ENCODE measurements around the gene PAIP2. TPM values are rescaled to one million over a fixed set of nuclear protein-coding genes. Genes with fewer than 3 reads are reported as not detected.
"Not testable (repeated sequence)": the region's sequence is repeated elsewhere in the genome, so short reads cannot be mapped to it uniquely, and the experiment has no call there.

PAIP2 gene
- total RNA-seq, 1 donor from 2014 or later: 56.1 TPM

DNA sequence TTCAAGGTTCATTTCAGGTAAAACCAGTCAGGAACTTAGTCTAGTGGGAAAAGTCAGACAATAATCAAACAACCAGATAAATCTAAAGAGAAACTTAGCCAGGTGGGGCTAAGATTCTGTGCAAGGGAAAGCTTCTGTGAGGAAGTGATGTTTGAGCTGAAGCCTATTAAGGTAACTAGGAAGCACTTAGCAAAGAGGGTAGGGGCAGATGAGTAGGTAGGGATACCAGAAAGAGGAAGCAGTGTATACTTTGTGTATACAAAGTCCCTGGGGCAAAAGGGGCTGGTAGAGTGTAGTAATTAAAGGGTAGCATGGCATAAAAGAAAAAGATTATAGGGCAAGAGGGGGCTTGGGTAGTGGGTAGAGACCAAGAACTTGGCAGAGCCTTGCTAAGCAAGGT is 65.9 kb downstream of the PAIP2 start:
- no peak for DNase-seq (ENCODE audit: extremely low read depth, low read depth, low spot score)

DNA sequence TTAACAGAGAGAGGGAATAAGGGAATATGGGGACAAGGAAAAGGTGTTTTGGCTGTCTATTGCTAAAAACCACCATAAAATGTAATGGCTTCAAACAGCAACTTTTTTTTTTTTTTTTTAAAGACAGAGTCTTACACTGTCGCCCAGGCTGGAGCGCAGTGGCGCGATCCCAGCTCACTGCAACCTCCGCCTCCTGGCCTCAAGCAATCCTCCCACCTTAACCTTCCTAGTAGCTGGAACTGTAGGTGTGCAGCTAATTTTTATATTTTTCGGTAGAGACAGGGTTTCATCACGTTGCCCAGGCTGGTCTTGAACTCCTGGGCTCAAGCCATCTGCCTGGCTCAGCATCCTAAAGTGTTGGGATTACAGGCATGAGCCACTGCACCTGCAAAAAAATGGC is 66.5 kb downstream of the PAIP2 start:
- DNase-seq (ENCODE audit: extremely low read depth, low read depth, low spot score): no peak

DNA sequence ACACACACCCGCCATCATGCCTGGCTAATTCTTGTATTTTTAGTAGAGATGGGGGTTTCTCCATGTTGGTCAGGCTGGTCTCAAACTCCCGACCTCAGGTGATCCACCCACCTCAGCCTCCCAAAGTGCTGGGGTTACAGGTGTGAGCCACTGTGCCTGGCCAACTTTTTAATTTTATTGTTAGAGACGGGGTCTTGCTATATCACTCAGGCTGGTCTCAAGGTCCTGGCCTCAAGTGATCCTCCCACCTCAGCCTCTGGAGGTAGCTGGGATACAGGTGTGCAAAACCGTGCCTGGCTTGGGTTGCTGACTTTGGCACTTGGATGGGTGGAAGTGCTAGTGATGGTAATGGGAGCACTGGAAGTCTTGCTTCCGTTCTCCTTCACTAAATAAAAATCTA is 67.5 kb downstream of the PAIP2 start:
- not testable (repeated sequence) for DNase-seq (ENCODE audit: extremely low read depth, low read depth, low spot score)

DNA sequence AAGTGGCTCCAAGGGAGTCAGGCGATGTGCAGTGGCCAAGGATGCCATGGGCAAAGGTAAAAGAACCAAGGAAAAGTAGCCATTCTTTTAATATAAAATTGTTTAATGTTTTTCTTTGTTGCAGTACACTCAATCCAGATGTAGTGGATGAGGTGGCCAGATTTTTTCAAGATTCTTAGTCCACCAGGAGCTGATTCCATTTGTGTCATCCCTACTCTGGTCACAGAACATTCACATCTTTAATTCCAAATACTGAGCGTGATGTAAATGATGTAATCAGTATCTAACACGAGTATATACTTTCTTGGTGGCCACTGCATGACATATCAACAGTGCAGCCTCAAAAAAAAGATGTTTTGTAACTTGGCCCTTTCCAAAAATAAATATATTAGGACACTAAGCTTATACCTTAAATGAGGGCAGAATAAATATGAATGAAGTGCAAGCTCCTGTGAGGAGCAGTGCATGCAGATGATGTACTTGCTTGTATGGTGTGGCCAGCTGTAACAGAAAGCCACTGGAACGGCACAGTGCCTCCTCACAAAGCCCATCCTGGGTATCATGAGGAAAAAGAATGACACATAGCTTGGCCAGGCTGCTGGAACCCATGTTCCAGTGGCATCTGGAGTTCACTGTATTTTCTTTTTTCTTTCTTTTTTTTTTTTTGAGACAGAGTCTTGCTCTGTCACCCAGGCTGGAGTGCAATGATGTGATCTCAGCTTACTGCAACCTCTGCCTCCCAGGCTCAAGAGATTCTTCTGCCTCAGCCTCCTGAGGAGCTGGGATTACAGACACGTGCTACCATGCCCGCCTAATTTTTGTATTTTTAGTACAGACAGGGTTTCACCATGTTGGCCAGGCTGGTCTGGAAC is 68.7 kb downstream of the PAIP2 start:
- DNase-seq (ENCODE audit: extremely low read depth, low read depth, low spot score): no peak

DNA sequence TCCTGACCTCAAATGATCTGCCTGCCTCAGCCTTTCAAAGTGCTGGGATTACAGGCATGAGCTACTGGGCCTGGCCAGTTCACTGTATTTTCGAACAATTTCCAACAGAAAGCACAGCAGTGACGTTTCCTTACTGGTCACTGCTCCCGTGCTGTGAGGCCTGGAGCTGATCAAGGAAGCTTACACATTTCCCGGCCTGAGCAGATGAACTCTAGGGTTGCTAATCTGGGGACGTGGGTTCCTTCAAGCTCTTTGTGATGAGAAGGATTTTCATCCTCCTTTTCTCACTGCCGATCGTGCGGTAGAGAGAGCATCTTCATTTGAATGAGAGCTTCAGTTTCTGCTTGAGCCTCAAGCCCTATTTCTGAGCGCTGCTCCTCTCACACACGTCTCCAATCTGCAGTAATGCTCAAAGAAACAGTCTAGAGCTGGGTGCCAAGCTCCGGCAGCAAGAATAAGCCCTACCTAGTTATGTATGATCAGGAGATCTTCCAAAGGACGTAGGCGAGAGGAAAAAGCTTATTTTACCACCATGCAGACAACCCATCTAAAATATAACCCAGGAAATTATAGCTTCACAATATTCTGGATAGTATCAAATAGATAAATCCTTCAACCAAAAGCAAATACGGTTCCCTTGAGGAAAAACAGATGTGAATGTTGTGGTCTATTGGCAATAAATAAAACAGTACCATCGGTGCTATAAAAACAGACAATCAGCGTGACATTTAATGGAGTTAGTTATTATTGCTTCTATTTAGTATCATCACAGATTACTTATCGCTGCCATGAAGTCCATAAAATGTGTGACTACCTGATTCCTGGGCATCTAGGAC is 69.6 kb downstream of the PAIP2 start:
- no peak for DNase-seq (ENCODE audit: extremely low read depth, low read depth, low spot score)

DNA sequence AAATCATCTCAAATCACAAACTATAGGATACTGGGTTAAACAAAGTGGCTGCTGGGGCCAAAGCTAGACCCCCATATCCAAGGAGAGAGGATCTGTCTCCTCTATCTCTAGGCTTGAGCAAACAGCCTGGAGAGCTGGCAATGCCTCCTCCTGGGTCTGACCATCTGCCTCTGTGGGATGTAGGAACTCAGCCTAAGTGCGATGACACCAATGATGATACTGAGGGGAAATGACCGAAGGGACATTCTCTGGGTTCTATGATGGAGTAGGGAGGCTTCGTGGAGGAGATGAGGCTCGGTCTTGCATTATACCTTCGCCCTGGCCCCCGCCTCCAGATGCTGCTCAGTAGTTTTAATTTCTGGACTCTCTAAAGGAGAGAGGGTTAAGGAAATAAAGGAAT is 71.5 kb downstream of the PAIP2 start:
- no peak for DNase-seq (ENCODE audit: extremely low read depth, low read depth, low spot score)

DNA sequence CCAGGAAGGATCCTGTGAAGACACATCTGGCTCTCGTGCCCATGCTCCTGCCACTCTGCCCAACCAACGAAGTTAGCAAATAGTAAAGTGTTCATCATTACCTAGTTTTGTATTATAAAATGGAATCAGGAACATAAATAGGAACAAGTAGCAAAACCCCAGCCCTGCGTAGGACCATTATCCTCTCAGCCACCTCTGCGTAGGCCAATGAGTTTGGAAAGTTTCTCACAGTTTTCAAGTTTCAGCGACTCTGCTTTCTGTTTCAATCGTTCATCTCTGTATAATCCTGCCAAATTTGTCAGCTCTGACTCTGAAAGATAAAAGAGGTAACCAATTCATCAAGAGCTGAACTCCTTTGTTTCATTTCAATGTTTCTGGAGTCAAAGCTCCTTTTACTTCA is 72.3 kb downstream of the PAIP2 start:
- no peak for DNase-seq (ENCODE audit: extremely low read depth, low read depth, low spot score)

DNA sequence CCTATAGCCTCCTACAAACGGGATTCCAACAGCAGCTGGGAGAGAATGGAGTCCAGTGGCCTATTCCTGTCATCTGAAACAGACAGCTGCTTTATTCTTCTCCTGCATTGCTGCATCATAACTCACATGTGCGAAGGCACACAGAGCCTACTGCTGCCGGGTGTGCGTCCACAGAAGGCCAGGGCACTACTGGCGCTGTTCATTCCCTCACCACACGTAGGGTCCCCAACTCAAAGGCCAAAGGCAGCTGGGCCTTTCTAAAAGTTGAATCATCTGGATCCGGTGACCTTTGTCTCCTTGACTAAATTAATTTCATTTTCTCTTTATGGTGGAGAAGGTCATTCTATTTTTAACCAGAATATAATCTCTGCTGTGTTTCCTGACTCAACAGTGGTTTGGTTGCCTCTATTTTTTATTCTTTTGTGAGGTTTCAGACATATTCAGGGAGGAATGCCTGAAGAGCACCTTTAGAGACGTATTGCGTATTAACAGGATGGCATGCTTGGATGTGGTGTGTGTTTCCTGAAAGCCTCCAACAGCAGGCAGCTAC is 73.0 kb downstream of the PAIP2 start:
- DNase-seq (ENCODE audit: extremely low read depth, low read depth, low spot score): no peak

DNA sequence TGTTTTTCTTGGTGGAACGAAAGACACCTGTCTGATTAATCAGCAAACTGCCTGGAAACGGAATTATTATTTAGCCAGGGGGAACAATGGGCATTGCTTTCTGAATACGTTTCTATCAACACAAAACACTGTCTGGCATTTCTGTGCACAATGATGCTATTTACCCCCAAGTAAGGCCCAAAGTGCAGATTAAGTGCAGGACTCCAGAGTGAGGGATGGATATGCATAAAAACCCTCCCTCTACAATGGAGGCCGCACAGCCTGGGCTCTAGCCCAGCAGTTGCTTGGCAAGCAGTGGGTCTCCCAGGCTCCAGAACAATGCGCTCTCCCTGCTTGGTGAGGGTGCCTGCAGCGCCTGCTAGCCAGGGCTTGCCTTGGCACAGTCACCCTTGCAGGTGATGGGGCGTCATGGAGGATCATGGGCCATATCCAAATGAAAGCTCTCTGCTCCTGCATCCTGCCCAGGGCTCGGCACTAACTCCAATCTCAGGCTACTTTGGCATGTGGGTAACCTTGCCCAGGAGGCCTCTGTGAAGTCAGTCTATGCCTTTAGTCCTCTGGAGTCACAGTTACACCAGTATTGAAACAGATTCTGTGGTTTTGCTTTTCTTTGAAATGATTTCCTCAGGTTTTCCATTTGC is 73.7 kb downstream of the PAIP2 start:
- DNase-seq (ENCODE audit: extremely low read depth, low read depth, low spot score): no peak

DNA sequence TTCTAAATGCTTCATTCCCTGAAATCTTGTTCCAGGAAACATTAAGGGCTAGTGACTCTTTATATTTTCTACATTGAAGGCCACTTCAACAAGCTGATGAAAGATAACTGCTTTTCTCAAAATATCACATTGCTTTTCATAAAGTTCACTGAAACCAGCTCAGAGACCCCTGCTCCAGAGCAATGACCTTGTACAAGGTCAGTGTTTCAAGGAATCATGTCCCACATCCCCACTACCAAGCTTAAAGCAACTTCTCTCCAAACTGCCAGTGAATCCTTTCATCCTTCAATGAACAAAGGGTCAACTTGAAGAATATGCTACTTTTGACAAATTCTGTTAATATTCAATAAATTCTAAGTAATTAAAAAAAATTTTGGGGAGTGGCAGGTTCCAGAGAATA is 74.2 kb downstream of the PAIP2 start:
- DNase-seq (ENCODE audit: extremely low read depth, low read depth, low spot score): no peak

DNA sequence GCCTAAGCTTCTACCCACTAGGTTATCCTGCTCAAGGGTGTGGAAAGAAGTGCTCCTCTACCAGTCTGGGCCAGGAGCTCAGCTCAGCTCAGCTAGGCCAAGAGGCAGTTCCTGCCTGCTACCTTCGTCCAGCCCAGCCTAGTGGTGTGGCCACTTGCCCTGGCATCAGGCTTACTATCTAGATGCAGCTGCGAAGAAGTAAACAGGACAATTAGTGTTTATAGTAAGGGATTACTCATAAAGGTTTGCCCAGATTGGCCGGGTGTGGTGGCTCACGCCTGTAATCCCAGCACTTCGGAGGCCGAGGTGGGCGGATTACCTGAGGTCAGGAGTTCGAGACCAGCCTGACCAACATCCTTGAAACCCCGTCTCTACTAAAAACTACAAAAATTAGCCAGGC is 75.0 kb downstream of the PAIP2 start:
- DNase-seq (ENCODE audit: extremely low read depth, low read depth, low spot score): no peak

DNA sequence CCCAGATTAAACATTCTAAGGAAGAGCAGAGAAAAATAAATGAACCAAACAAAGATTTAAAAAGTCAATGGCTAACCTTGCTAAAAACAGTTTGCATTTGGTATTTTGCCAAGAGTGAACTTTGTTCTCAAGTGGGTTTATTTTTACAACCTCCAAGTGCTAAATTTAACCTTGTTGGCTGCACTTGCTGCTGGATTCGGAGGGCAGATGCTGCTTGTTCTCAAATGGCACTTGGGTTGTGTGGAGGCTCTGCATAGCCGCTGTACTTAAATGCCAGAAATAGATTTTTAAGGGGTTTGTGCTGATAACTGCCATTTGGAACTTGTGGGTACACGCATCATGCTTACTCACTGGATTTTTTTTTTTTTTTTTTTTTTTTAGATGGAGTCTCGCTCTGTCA is 75.6 kb downstream of the PAIP2 start:
- DNase-seq (ENCODE audit: extremely low read depth, low read depth, low spot score): no peak

DNA sequence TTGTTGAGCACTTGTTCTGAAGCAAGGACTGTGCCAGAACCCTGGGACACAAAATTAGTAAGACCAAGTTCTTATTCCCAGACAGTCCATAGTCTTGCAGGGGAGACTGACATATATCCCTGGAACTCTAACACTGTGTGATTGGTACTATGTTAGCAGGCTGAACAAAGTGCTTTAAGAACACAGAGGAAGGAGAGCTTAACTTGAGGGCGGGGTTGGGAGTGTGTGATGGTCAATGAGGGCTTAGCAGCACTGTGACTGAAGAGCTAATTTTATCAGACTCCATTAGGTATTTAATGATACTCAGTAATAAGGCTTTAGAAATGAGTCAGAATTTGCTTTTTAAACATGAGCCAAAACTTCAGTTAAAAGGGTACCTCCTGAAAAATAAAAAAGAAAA is 77.1 kb downstream of the PAIP2 start:
- DNase-seq (ENCODE audit: extremely low read depth, low read depth, low spot score): no peak

Other genes starting within 250 kb of the PAIP2 start
- gene SIL1, start 143.5 kb upstream of the PAIP2 start, total RNA-seq: 48.7 and 49.0 TPM in 2 replicates
- gene MATR3, start 48.1 kb upstream of the PAIP2 start, total RNA-seq: 178 and 187 TPM in 2 replicates
- gene SLC23A1, start 41.4 kb downstream of the PAIP2 start, total RNA-seq: not detected in 2 replicates
- gene MZB1, start 48.1 kb downstream of the PAIP2 start, total RNA-seq: 0.29 and 0.68 TPM in 2 replicates
- gene PROB1, start 53.2 kb downstream of the PAIP2 start, total RNA-seq: 2.4 and 2.7 TPM in 2 replicates
- gene SPATA24, start 62.2 kb downstream of the PAIP2 start, total RNA-seq: 4.8 and 9.5 TPM in 2 replicates
- 12.0 and 16.7 TPM in 2 replicates for gene DNAJC18, start 97.7 kb downstream of the PAIP2 start, total RNA-seq
- gene ECSCR, start 120.9 kb downstream of the PAIP2 start, total RNA-seq: 345 and 393 TPM in 2 replicates
- not detected in 2 replicates for gene SMIM33, start 129.2 kb downstream of the PAIP2 start, total RNA-seq
- gene STING1, start 140.9 kb downstream of the PAIP2 start, total RNA-seq: 58.0 and 61.7 TPM in 2 replicates
- gene UBE2D2, start 219.5 kb downstream of the PAIP2 start, total RNA-seq: 107 and 110 TPM in 2 replicates

All from glomerular endothelial cell (primary cell).